ENCODE data around the gene NINJ2. TPM values are rescaled to one million over a fixed set of nuclear protein-coding genes. Genes with fewer than 3 reads are reported as not detected.

Gene NINJ2
- total RNA-seq, 1 donor from 2014 or later, result 2.3 TPM

DNA sequence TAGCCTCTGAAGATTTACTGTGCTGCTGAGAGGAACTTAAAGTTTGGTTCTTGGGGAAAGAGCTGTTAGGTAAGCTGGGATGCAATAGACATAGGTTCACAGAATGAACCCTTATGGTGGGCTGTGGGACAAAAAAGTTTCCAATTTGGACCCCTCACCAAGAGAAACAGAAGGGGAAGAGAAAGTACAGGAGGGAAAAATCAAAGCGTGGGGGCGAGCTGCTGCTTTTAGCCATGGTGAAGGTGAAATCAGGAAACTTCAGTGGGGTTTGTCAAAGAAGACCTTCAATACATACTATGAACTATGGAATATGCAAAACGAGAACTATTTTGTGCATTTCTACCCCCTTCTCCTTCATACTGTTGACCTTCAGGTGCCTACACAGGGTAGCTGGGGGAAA is 10.6 kb upstream of the NINJ2 start:
- Mint-ChIP-seq H3K4me1 (ENCODE audit: unreplicated experiment) (no peaks in the 10 kb centered on the region), H3K9me3 (ENCODE audit: unreplicated experiment) (no peaks in the 10 kb centered on the region), H3K27me3 (ENCODE audit: unreplicated experiment) (no peaks in the 10 kb centered on the region), H3K36me3 (ENCODE audit: low read depth, unreplicated experiment) (no peaks in the 10 kb centered on the region), H3K4me3 (ENCODE audit: unreplicated experiment) (no peak overlapping the region), H3K27ac (ENCODE audit: unreplicated experiment) (no peak overlapping the region)
- no peak for DNase-seq (ENCODE audit: low spot score)
- TF ChIP-seq, protein P1, sequence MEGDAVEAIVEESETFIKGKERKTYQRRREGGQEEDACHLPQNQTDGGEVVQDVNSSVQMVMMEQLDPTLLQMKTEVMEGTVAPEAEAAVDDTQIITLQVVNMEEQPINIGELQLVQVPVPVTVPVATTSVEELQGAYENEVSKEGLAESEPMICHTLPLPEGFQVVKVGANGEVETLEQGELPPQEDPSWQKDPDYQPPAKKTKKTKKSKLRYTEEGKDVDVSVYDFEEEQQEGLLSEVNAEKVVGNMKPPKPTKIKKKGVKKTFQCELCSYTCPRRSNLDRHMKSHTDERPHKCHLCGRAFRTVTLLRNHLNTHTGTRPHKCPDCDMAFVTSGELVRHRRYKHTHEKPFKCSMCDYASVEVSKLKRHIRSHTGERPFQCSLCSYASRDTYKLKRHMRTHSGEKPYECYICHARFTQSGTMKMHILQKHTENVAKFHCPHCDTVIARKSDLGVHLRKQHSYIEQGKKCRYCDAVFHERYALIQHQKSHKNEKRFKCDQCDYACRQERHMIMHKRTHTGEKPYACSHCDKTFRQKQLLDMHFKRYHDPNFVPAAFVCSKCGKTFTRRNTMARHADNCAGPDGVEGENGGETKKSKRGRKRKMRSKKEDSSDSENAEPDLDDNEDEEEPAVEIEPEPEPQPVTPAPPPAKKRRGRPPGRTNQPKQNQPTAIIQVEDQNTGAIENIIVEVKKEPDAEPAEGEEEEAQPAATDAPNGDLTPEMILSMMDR (IDR thresholded peaks at IDR 0.05; ENCODE audit: unreplicated experiment), result no peak

GRCh38 chr12:669576-669945 is 6.3 kb upstream of the NINJ2 start:
- H3K9me3 Mint-ChIP-seq (ENCODE audit: unreplicated experiment), result no peaks in the 10 kb centered on the region

GRCh38 chr12:668090-668481 is 4.8 kb upstream of the NINJ2 start:
- Mint-ChIP-seq H3K36me3 (ENCODE audit: low read depth, unreplicated experiment) (no peaks in the 10 kb centered on the region), H3K4me3 (ENCODE audit: unreplicated experiment) (no peak overlapping the region), H3K4me1 (ENCODE audit: unreplicated experiment) (no peaks in the 10 kb centered on the region), H3K27ac (ENCODE audit: unreplicated experiment) (no peak overlapping the region), H3K27me3 (ENCODE audit: unreplicated experiment) (peaks cover 5% of the 10 kb centered on the region), H3K9me3 (ENCODE audit: unreplicated experiment) (no peaks in the 10 kb centered on the region)
- DNase-seq (ENCODE audit: low spot score), result no peak
- TF ChIP-seq, protein P1 (IDR thresholded peaks at IDR 0.05; ENCODE audit: unreplicated experiment), result no peak

More at GRCh38 chr12:669576-669945, 6.3 kb upstream of the NINJ2 start:
- Mint-ChIP-seq H3K36me3 (ENCODE audit: low read depth, unreplicated experiment) (no peaks in the 10 kb centered on the region), H3K4me1 (ENCODE audit: unreplicated experiment) (no peaks in the 10 kb centered on the region), H3K27ac (ENCODE audit: unreplicated experiment) (no peak overlapping the region), H3K27me3 (ENCODE audit: unreplicated experiment) (peaks cover 5% of the 10 kb centered on the region), H3K4me3 (ENCODE audit: unreplicated experiment) (no peak overlapping the region)
- DNase-seq (ENCODE audit: low spot score), result no peak
- TF ChIP-seq, protein P1 (IDR thresholded peaks at IDR 0.05; ENCODE audit: unreplicated experiment), result no peak

GRCh38 chr12:666766-667308 is 3.6 kb upstream of the NINJ2 start:
- Mint-ChIP-seq H3K36me3 (ENCODE audit: low read depth, unreplicated experiment) (no peaks in the 10 kb centered on the region), H3K9me3 (ENCODE audit: unreplicated experiment) (no peaks in the 10 kb centered on the region), H3K4me3 (ENCODE audit: unreplicated experiment) (no peak overlapping the region), H3K27me3 (ENCODE audit: unreplicated experiment) (peaks cover 5% of the 10 kb centered on the region), H3K4me1 (ENCODE audit: unreplicated experiment) (no peaks in the 10 kb centered on the region), H3K27ac (ENCODE audit: unreplicated experiment) (no peak overlapping the region)
- TF ChIP-seq, protein P1 (IDR thresholded peaks at IDR 0.05; ENCODE audit: unreplicated experiment), result no peak
- no peak for DNase-seq (ENCODE audit: low spot score)

- TF ChIP-seq, protein P1 (IDR thresholded peaks at IDR 0.05; ENCODE audit: unreplicated experiment), result no peak
- DNase-seq (ENCODE audit: low spot score), result no peak
- Mint-ChIP-seq H3K27me3 (ENCODE audit: unreplicated experiment) (peaks cover 5% of the 10 kb centered on the region), H3K4me1 (ENCODE audit: unreplicated experiment) (no peaks in the 10 kb centered on the region), H3K9me3 (ENCODE audit: unreplicated experiment) (no peaks in the 10 kb centered on the region), H3K27ac (ENCODE audit: unreplicated experiment) (no peak overlapping the region), H3K4me3 (ENCODE audit: unreplicated experiment) (no peak overlapping the region), H3K36me3 (ENCODE audit: low read depth, unreplicated experiment) (no peaks in the 10 kb centered on the region)
Measured at GRCh38 chr12:666066-666465, 2.8 kb upstream of the NINJ2 start.
